Ureter (tissue), 1 donor: ENCODE data around the gene GALR3. TPM values are rescaled to one million over a fixed set of nuclear protein-coding genes. Genes with fewer than 3 reads are reported as not detected.
A peak's percentile ranks its signal among the peaks of the same experiment; 100 is the strongest.
"Not testable (repeated sequence)": the region's sequence is repeated elsewhere in the genome, so short reads cannot be mapped to it uniquely, and the experiment has no call there.

Source experiments
- DNase-seq: peaks from one replicate; pipeline ENCODE4 v3.0.0-alpha.2; 2020; ENCODE audit warnings: low spot score
- total RNA-seq: library from RNA; stranded (reverse); gene quantifications from one replicate; pipeline ENCODE4 v1.2.4, GENCODE V29; 2023
- donor health status: DM: yes; HTN: yes; CAD: no.

GALR3 gene
- not detected for total RNA-seq

- no peak for DNase-seq
Observed at GRCh38 chr22:37823134-37823985, at the start of gene GALR3. TSS of gene GALR3 (plus strand) at chr22:37823382. CDS start at chr22:37823407, 25 bp downstream.

GRCh38 chr22:37774728-37775127 lies 48.5 kb upstream of the GALR3 start:
- DNase-seq, result no peak

DNA sequence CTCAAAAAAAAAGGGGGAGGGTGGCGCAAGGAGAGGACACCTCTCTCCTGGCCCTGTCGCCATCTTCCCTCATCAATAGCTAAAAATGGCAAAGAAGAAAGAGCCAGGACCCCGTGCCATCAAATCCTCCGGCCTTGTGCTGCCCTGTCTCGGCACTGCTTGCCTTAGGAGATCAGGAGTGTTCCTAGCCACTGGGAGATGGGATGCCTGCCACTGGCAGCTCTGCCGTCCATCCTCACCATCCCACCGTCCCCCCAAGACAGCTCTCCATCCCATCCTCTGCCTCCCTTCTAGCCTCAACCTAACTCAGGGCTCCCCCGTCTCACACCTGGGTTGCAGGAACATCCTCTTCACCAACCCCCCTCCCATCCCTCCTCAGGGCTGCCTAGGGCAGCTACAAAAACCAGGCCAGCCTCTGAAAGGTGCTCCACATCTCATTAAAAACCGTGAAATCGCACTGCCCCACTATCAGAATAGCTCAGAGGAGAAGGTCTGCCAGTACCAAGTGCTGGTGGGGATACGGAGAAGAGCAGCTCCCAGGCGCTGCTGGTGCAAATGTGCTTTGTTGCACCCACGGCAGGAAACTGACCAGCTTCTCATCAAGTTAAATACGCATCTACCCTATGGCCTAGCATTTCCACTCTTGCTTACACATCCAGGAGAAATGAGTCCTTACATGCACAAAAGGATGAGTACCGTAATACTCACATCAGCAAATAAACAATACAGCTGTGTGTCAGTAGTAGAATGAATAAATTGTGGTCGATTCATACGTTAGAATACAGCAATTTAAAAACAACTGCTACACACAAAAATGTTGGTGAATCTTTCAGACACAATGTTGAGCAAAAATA lies 47.2 kb upstream of the GALR3 start:
- no peak for DNase-seq

DNA sequence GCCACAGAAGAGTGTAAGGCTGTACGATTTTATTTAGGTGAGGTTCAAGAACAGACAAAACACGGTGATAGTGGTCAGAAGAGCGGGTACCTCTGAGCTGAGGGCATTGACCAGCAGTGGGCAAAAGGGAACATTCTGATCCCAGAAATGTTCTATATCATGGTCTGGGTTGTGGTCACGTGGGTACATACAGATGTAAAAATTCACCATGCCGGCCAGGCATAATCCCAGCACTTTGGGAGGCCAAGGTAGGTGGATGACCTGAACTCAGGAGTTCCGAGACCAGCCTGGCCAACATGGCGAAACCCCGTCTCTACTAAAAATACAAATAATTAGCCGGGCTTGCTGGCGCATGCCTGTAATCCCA lies 46.6 kb upstream of the GALR3 start:
- no peak for DNase-seq

- peak; percentile 78 for DNase-seq
Observed at GRCh38 chr22:37777122-37777687, 46.0 kb upstream of the GALR3 start.

GRCh38 chr22:37778370-37779009 lies 44.7 kb upstream of the GALR3 start:
- no peak for DNase-seq

GRCh38 chr22:37781434-37782059 lies 41.6 kb upstream of the GALR3 start:
- DNase-seq, result no peak

DNA sequence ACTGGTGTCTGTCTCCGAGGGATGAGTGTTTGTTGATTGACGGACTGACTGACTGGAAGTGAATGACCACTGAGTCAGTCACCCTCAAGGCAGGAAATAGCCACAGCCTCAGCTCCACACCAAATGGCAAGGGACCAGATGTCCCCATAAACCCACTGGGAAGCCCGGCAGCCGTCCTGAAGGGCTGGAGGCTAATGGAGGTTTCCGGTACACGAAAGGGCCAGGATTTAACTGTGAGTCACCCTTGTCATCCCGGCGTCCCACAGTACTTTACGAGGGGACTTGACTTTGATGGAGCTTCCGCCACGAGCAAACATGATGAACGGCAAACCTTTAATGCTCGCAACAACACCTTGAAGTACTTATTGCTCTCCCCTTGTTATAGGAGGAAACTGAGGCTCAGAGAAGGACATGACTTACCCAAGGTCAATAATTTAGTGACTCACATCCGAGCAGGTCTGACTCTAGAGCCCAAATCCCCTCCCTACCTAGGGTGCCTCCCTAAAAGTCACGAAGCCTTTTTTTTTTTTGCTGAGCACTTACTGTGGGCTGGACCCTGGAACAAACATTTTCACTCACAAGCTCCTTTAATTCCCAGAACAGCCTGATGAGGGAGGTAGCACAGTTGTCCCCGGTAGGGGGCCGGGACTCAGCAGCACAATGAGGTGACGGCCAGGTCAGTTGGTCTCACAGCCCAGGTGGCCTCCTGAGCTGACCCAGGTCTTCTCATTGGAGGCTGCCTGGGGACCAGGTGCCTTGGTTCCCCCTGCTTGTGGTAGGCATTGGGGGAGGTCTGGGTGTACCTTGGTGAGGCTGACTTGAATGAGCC lies 40.6 kb upstream of the GALR3 start:
- DNase-seq, result no peak

- peak; percentile 68 for DNase-seq
Observed at GRCh38 chr22:37784829-37785495, 38.2 kb upstream of the GALR3 start.

GRCh38 chr22:37790234-37790633 lies 32.9 kb upstream of the GALR3 start:
- DNase-seq, result no peak

- DNase-seq, result no peak
Observed at GRCh38 chr22:37792494-37792893, 30.7 kb upstream of the GALR3 start.

DNA sequence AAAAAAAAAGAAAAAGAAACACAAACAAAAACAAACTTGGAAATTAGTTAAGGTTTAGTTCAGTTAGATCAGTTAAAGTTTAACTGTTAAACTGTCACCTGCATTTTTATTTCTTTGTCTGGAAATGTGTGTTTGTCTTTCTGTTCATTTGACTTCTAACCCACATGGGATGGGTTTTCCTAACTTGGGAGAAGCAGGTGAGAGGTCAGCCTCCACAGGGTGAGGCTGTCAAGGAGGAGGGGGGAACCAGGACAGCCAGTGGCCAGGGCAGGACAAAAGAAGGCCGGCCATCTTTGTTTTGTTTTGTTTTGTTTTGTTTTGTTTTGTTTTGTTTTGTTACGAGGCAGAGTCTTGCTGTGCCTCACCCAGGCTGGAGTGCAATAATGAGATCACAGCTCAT lies 28.8 kb upstream of the GALR3 start:
- no peak for DNase-seq

- no peak for DNase-seq
Observed at GRCh38 chr22:37796079-37796478, 27.1 kb upstream of the GALR3 start.

- DNase-seq, result not testable (repeated sequence)
Observed at GRCh38 chr22:37797259-37797658, 25.9 kb upstream of the GALR3 start.

DNA sequence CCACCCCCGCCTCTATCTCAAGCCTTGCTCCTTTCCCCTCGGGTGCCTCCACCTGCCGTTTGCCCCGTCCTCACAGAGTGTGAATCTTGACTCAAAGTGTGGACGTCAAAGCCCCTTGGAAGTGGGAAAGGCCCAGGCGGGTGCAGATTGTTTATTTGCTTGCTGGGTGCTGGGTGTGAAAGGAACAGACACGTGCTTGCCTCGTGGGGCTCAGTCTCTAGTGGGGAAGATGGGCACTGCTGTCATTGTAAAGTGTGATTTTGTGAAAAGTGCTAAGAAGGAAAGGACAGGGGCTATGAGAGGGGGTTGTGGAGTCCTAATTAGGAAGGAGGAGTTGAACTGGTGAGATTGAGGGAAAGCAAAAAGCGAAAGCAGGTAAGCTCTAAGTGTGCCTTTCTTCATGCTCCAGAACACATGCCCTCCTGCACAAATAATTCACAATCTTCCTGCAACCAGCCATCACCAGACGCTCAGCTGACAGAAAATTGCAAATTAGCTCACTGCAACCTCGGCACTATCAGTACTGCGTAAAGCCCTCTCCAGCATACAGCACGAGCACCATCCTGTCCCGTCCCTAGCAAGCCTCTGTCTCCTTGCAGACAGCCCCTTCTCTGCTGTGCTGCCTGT lies 25.2 kb upstream of the GALR3 start:
- DNase-seq, result no peak

DNA sequence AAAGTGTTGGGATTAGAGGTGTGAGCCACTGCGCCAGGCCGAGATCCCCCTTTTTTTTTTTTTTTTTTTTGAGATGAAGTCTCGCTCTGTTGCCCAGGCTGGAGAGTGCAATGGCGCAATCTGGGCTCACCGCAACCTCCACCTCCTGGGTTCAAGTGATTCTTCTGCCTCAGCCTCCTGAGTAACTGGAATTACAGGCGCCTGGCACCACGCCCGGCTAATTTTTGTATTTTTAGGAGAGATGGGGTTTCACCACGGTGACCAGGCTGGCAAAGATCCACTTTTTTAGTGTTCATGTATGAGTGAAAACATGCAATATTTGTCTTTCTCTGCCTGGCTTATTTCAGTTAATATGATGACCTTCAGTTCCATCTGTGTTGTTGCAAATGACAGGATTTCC lies 23.2 kb upstream of the GALR3 start:
- not testable (repeated sequence) for DNase-seq

GRCh38 chr22:37801946-37802309 lies 21.3 kb upstream of the GALR3 start:
- no peak for DNase-seq

- DNase-seq, result peak; percentile 64
Observed at GRCh38 chr22:37802310-37803194, 20.6 kb upstream of the GALR3 start.

DNA sequence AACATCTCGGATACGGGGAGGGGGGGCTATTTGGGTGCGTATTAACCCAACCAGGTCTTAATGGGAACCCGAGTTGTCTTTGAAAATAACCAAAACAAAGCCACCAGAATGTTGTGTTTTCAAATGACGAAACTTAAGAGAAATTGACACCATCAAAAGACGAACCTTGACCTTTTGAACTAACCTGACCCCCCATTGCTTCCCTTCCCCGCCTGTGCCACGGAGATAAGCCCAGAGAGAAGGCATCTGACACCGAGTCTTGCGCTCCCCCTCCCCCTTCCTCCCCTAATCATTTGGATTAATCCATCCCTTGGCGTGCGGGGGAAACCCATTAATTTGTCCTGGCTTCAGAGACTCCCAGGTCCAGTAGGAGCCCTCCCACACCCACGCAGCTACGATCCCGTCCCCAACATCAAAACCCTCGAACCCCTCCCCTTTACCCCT lies 20.0 kb upstream of the GALR3 start:
- no peak for DNase-seq
